ENCODE data around the gene SAT2. TPM values are rescaled to one million over a fixed set of nuclear protein-coding genes. Genes with fewer than 3 reads are reported as not detected.

SAT2 gene
- polyA plus RNA-seq, 1 donor (not counting 4 experiments of a cell fraction or from before 2014, with no cell fraction given): 23.5 TPM

- Histone ChIP-seq H3K27ac (ENCODE audit: control insufficient read depth, insufficient read depth, low read length) (peak overlapping the region; percentile 82), H2AFZ (ENCODE audit: control insufficient read depth, low read length) (no peak overlapping the region), H3K79me2 (ENCODE audit: control insufficient read depth, insufficient read depth, low read length) (peaks cover 37% of the 10 kb centered on the region), H3K36me3 (ENCODE audit: control insufficient read depth in 2 of 2, extremely low read depth in 1 of 2, insufficient read depth in 2 of 2, low read length in 2 of 2) (peaks cover 22 to 43% of the 10 kb centered on the region in 2 experiments), H3K9ac (ENCODE audit: control insufficient read depth, extremely low read depth, insufficient read depth, low read length) (peak overlapping the region; percentile 55), H4K20me1 (ENCODE audit: control insufficient read depth, extremely low read depth, insufficient read depth, low read length) (peaks cover 41% of the 10 kb centered on the region), H3K4me1 (ENCODE audit: control insufficient read depth, extremely low read depth, insufficient read depth, low read length) (peaks cover 53% of the 10 kb centered on the region), H3K9me3 (ENCODE audit: control insufficient read depth, low read depth, low read length) (no peaks in the 10 kb centered on the region), H3K9me1 (ENCODE audit: control insufficient read depth, extremely low read depth, insufficient read depth, low read length) (peaks cover 3% of the 10 kb centered on the region), H3K4me3 (ENCODE audit: control insufficient read depth in 2 of 3, extremely low read depth in 1 of 3, insufficient read depth in 2 of 3, low read depth in 1 of 3, low read length in 3 of 3) (no peak overlapping the region), H3K4me2 (ENCODE audit: control insufficient read depth, extremely low read depth, insufficient read depth, low read depth, low read length) (peak overlapping the region; percentile 46), H3K27me3 (ENCODE audit: control insufficient read depth, extremely low read depth, insufficient read depth, low read length) (no peaks in the 10 kb centered on the region)
- TF ChIP-seq EZH2 (IDR thresholded peaks at IDR 0.05; ENCODE audit: low read length) (no peak), CTCF (optimal IDR thresholded peaks at IDR 0.05 in 1 of 3, IDR thresholded peaks at IDR 0.05 in 1 of 3, conservative IDR thresholded peaks at IDR 0.05 in 1 of 3; ENCODE audit: extremely low read depth in 1 of 3, insufficient read depth in 2 of 3, low read length in 3 of 3) (no peak)
- DNase-seq (ENCODE audit: low read depth, low spot score) (no peak), FAIRE-seq (no peak)
- dilution Hi-C loops (cut with MboI; ENCODE audit: extremely low pct_ligation_motif_present, low sequenced_read_pairs): no loop called here
Observed at GRCh38 chr17:7579834-7580603, 47.6 kb downstream of the SAT2 start.

- Histone ChIP-seq H3K79me2 (ENCODE audit: control insufficient read depth, insufficient read depth, low read length) (peaks cover 40% of the 10 kb centered on the region), H3K4me1 (ENCODE audit: control insufficient read depth, extremely low read depth, insufficient read depth, low read length) (peaks cover 57% of the 10 kb centered on the region), H3K4me3 (ENCODE audit: control insufficient read depth in 2 of 3, extremely low read depth in 1 of 3, insufficient read depth in 2 of 3, low read depth in 1 of 3, low read length in 3 of 3) (no peak within 1 kb of the TSS), H4K20me1 (ENCODE audit: control insufficient read depth, extremely low read depth, insufficient read depth, low read length) (peaks cover 49% of the 10 kb centered on the region), H3K36me3 (ENCODE audit: control insufficient read depth in 2 of 2, extremely low read depth in 1 of 2, insufficient read depth in 2 of 2, low read length in 2 of 2) (peaks cover 27 to 51% of the 10 kb centered on the region in 2 experiments), H3K27ac (ENCODE audit: control insufficient read depth, insufficient read depth, low read length) (peak within 1 kb of the TSS; percentile 82), H3K27me3 (ENCODE audit: control insufficient read depth, extremely low read depth, insufficient read depth, low read length) (no peaks in the 10 kb centered on the region), H3K9ac (ENCODE audit: control insufficient read depth, extremely low read depth, insufficient read depth, low read length) (peak within 1 kb of the TSS; percentile 55), H3K9me3 (ENCODE audit: control insufficient read depth, low read depth, low read length) (no peaks in the 10 kb centered on the region), H2AFZ (ENCODE audit: control insufficient read depth, low read length) (no peak within 1 kb of the TSS), H3K9me1 (ENCODE audit: control insufficient read depth, extremely low read depth, insufficient read depth, low read length) (peaks cover 3% of the 10 kb centered on the region), H3K4me2 (ENCODE audit: control insufficient read depth, extremely low read depth, insufficient read depth, low read depth, low read length) (peak within 1 kb of the TSS; percentile 46)
- dilution Hi-C loops (cut with MboI; ENCODE audit: extremely low pct_ligation_motif_present, low sequenced_read_pairs): no loop called here
- TF ChIP-seq EZH2 (IDR thresholded peaks at IDR 0.05; ENCODE audit: low read length) (no peak), CTCF (optimal IDR thresholded peaks at IDR 0.05 in 1 of 3, IDR thresholded peaks at IDR 0.05 in 1 of 3, conservative IDR thresholded peaks at IDR 0.05 in 1 of 3; ENCODE audit: extremely low read depth in 1 of 3, insufficient read depth in 2 of 3, low read length in 3 of 3) (no peak)
- peak; percentile 86 for FAIRE-seq
- DNase-seq (ENCODE audit: low read depth, low spot score): no peak
Observed at GRCh38 chr17:7579001-7579833, 48.4 kb downstream of the SAT2 start, which contains the start of gene CD68. TSS of gene CD68 (plus strand) at chr17:7579638. CDS start at chr17:7579678, 40 bp downstream.

All from keratinocyte (primary cell).